ENCODE data around the gene ACOT12.

DNA sequence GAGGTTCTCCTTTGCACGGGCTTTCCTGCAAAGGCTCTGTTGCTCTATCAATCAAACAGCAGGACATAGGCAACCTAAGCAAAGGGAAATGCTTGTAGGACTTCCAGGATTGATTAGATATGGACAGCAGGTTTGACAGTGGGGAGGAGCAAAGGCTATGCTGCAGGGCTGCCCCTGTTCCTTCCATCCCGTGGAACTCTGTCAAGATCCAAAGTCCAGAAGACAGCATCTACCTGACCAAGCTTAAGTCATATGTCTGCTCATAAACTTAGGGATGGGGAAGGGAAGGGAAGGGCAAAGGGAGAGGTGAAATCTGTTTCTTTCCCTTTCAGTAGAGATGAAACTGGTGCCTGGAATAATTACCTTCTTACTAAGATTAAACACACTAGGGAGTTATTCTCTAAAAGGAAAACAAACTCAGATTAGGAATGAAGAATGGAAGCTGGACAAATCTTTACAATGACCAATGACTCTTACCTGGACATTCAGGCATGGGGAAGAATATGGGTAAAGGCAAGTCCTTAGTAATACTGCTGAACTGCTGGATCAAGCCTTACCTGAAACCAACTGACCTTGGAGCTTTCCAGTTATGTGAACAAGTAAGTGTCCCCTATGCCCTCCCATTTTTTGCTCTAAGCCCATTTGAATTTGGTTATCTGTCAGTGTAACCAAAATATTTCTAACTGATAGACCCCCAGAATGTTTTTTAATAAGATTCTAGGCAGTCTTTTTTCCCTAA lies 8.4 kb upstream of the ACOT12 start:
- TF ChIP-seq, protein P1, sequence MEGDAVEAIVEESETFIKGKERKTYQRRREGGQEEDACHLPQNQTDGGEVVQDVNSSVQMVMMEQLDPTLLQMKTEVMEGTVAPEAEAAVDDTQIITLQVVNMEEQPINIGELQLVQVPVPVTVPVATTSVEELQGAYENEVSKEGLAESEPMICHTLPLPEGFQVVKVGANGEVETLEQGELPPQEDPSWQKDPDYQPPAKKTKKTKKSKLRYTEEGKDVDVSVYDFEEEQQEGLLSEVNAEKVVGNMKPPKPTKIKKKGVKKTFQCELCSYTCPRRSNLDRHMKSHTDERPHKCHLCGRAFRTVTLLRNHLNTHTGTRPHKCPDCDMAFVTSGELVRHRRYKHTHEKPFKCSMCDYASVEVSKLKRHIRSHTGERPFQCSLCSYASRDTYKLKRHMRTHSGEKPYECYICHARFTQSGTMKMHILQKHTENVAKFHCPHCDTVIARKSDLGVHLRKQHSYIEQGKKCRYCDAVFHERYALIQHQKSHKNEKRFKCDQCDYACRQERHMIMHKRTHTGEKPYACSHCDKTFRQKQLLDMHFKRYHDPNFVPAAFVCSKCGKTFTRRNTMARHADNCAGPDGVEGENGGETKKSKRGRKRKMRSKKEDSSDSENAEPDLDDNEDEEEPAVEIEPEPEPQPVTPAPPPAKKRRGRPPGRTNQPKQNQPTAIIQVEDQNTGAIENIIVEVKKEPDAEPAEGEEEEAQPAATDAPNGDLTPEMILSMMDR (conservative IDR thresholded peaks at IDR 0.05; ENCODE audit: low read depth in 2 of 2): no peak
- TF ChIP-seq CREB1 (CRISPR knock-in tag; IDR thresholded peaks at IDR 0.05; ENCODE audit: low read depth): no peak

Measured in GM23338 (cell line).